Stimulated activated CD4-positive, alpha-beta T cell treated with anti-CD3 and anti-CD28 coated beads, Interleukin-12 subunit alpha, Interleukin-12 subunit beta, amount 100 ng/mL, for 24 hours (primary cell): ENCODE measurements around the gene DNASE1.
"Not testable (repeated sequence)": the region's sequence is repeated elsewhere in the genome, so short reads cannot be mapped to it uniquely, and the experiment has no call there.

ENCODE experiments used
- DNase-seq, 2 experiments: peaks; one replicate each; pipeline ENCODE4 v3.0.0-alpha.2; 2020; ENCODE audit warnings: low read depth in 2 of 2

The DNASE1 gene, protein sequence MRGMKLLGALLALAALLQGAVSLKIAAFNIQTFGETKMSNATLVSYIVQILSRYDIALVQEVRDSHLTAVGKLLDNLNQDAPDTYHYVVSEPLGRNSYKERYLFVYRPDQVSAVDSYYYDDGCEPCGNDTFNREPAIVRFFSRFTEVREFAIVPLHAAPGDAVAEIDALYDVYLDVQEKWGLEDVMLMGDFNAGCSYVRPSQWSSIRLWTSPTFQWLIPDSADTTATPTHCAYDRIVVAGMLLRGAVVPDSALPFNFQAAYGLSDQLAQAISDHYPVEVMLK

DNA sequence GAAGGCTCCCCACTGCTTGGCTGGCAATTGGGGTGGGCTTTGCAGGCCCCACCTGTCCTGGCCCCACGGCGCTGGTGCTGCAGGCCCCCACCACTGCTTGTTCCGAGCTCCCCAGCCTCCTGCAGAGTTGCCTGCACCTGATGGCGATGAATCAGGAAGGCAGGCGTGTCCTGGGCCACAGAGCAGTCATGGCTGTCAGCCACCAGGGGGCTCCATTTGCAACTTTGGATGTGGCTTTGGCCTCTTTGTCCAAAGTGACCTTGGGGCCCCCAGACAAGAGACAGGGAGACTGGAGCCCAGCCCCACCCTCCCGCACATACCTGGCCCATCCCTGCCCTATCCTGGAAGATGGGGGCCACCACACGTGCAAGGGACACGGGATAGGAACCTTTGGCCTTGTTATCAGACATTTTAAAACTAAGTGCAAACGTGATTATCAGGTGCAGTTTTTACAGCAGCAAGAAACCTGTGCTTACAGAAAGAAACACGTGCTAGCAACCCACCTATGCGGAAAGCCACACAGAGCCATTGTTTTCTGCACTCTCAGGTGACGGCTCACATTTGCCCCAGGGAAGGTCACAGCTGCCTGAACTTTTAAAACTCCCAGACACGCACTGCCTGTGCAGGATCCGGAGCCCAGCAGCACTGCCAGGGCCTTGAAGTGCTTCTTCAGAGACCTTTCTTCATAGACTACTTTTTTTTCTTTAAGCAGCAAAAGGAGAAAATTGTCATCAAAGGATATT is at the start of gene DNASE1:
DNASE1 (plus strand) TSS at position 443 of the 743 bp plus-strand sequence. CDS start 683 bp downstream, outside the sequence.
- peak in 1 of 2 experiments; percentile 51 for DNase-seq

GRCh38 chr16:3606441-3606840 is 48.0 kb upstream of the DNASE1 start:
- no peak for DNase-seq

- no peak for DNase-seq
Measured at GRCh38 chr16:3607161-3607560, 47.3 kb upstream of the DNASE1 start.

DNA sequence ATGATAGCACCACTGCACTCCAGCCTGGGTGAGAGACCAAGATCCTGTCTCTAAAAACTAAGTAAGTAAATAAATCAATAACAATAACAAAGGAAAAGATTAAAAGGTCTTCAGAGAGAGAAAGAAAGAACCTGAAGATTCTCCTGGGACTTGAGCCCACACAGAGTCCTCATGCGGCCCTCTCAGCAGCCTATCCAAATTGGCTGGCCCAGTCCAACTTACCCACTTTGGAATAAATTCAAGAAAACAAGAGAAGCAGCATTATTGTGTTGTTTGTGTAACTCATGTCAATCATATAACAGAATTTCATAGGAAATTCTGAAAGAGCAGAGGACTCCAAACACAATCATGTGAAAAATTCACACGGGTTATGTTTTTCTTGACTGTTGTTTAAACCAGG is 46.9 kb upstream of the DNASE1 start:
- no peak for DNase-seq

GRCh38 chr16:3608069-3608468 is 46.4 kb upstream of the DNASE1 start:
- no peak for DNase-seq

DNA sequence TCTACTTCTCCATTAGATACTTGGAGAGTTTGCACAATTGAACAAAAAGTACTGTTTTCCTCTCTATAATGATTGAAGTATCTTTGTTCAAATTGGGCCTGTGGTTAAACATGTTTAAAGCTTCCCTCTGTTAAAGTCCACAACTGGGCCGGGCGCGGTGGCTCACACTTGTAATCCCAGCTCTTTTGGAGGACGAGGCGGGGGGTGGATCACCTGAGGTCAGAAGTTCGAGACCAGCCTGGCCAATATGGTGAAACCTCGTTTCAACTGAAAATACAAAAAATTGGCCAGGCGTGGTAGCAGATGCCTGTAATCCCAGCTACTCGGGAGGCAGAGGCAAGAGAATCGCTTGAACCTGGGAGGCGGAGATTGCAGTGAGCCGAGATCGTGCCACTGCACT is 45.5 kb upstream of the DNASE1 start:
- DNase-seq = not testable (repeated sequence)

DNA sequence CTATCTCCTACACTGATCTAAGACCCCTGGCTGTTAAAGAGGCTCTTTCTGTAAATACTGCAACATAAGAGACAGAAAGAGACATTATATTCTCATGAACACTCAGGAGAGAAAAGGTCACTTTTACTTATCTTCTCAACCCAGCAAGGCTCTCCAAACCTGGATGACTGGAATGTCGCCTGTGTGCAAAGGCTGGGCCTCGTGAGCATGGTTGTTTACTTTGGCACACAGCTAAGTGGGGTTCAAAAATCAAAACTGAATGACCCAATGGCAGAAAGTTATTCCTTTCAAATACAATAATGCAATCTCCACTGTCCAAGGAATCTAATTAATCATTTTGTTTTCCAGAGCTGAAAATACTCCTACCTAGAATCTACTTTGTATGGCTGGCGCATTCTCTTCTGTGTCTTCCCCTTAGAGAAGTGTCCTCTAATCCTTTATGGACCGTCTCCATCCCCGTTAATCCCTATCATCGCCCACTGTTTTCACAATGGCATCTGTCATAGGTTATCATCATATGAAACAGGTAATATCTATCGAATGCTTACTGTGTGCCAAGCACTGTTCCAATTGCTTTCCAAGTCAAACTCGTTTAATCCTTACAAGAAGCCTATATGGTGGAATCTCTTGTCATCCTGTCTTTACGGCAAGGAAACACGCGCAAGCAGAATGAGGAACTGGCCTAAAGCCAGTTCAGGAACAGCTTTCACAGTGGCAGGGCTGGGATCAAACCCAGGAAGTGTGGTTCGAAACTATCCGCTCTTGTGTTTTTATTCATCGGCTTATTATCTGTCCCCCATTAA is 44.4 kb upstream of the DNASE1 start:
- DNase-seq = no peak

DNA sequence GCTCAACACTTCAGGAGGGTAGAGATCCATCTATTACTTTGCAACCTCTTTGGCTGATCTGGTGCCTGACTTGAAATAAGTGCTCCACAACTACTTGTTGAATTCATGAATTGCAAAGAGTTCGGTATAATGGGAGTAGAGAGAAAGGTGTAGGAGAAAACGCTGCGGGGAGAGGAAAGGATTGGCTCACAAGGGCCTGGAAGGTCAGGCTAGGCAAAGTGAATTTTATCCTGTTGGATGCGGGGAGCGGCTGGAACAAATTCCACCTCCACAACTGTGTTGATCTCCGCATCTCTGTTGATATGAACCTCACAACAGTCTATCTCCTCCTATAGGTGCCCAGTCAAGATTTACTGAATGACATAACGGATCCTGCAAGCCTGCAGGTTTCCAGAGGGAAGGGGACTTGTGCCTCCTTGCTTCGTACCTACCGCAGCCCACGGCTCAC is 43.8 kb upstream of the DNASE1 start:
- no peak for DNase-seq

GRCh38 chr16:3611146-3611975 is 43.1 kb upstream of the DNASE1 start, which contains the start of gene SLX4:
Gene SLX4, minus strand, starts transcription at chr16:3611606. Its CDS starts 2,642 bp downstream, at chr16:3608964.
- peak; percentile 78 for DNase-seq

DNA sequence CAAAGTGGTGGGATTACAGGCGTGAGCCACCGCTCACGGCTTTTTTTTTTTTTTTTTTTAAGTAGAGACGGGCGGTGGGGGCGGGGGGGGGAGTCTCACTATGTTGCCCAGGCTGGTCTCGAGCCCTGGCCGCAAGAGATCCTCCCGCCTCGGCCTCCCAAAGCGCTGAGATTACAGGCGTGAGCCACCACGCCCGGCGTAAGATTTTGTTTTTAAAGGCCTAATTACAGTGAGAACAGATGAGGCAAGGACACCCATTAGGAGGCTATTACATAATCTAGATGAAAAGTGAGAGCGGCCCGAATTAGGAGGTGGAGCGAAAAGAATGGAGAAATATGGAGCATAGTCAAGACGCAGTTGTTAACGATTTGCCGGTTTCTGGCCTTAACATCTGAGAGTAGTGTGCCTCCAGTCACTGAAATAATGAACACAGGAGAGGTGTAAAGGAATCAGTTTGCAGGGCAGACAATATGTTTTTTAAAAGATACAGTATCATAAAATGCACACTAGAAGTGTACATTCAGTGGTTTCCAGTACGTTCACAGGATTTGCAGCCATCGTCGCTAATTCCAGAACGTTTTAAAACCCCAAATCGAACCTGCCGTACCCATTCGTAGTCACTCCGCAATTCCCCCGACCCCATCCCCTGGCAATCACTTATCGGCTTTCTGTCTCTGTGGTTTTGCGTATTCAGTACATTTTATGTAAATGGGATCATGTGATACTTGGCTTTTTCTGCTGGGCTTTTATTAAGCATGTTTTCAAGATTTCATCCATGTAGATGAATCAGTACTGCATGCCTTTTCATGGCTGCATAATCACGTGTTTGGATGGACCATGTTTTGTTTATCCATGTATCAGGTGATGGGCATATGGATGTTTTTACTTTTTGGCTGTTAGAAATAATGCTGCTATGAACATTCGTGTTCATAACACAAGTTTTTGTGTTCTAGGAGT is 41.7 kb upstream of the DNASE1 start:
- DNase-seq = no peak

- no peak for DNase-seq
Measured at GRCh38 chr16:3618769-3619141, 35.7 kb upstream of the DNASE1 start.

DNA sequence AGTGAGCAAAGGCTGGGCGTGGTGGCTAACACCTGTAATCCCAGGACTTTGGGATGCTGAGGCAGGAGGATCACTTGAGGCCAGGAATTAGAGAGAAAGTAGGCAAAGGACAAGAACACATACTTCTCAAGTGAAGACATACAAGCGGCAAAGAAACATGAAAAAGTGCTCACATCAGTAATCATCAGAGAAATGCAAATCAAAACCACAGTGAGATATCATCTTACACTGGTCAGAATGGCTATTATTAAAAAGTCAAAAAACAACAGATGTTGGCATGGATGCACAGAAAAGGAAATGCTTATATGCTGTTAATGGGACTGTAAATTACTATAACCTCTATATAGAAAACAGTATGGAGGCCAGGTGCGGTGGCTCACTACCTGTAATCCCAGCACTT is 30.8 kb upstream of the DNASE1 start:
- no peak for DNase-seq

- DNase-seq = no peak
Measured at GRCh38 chr16:3625331-3625730, 29.2 kb upstream of the DNASE1 start.

DNA sequence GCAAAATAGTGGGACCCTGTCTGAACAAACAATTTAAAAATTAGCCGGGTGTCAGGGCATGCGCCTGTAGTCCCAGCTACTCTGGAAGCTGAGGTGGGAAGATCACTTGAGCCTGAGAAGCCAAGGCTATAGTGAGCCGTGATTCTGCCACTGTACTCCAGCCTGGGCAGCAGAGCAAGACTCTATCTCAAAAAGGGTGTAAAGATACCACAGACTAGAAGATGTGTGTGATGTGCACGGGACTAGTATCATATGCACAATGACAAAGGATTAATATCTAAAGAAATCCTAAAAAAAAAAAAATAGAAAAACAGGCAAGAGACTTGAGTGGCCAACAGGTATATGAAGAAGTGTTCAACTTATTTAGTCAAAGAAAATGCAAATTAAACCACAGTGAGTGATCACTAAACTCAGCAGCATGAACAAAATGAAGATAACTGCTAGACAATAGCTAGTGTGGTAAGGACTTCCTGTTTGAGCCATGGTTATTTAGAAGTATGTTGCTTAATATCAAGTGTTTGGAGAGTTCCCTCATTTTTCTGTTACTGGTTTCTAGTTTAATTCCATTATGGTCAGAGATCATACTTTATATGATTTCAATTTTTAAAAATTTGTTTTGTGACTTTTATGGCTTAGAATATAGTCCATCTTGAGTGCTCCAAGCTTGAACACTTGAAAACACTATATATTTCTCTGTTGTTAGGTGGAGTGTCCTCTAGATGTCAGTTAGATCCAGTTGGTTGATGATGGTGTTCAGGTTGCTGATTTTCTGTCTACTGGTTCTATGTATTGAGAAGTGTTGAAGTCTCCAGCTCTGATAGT is 28.4 kb upstream of the DNASE1 start:
- DNase-seq = no peak

- DNase-seq = no peak
Measured at GRCh38 chr16:3637371-3637923, 17.0 kb upstream of the DNASE1 start.

DNA sequence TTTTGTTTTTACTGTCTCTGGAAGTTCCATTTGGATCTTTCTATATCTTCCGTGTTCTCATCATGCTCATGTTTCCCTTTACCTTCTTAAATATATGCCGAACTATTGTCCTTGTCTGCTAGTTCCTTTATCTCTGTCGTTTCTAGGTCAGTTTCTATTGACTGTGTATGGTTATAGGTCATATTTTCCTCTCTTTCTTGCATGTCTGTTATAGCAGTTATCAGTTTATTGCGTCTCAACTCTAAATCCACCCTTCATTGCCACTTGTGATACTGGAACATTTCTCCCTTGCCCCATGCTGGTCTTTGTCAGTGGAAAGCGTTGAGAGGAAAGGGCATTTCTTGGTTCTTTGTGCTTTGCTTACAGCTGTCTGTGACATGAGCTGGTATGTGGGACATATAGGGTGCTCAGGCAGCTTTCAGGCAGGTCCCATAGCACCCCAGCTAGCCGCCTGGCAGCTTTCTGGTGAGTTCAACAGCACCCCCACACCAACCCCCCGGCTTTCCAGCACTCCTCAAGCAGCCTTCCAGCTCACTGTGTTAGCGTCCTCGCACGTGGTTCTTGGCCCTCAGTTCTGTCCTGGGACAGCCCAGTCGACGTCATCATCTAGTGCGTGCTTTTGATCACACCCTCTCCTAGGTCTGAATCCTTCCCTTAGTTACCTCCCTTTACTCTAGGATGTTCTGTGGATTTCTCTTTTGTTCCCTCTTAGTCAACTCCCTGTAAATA is 15.4 kb upstream of the DNASE1 start:
- no peak for DNase-seq

- no peak for DNase-seq
Measured at GRCh38 chr16:3640207-3640606, 14.3 kb upstream of the DNASE1 start.
